ENCODE measurements around the gene EMX1. TPM values are rescaled to one million over a fixed set of nuclear protein-coding genes. Genes with fewer than 3 reads are reported as not detected.

The EMX1 gene
- total RNA-seq, 1 donor from 2014 or later: not detected

- Histone ChIP-seq H3K36me3 (peaks cover 10% of the 10 kb centered on the region), H3K27ac (no peak overlapping the region), H3K9me3 (no peaks in the 10 kb centered on the region), H3K27me3 (no peaks in the 10 kb centered on the region), H3K4me1 (no peaks in the 10 kb centered on the region), H3K4me3 (no peak overlapping the region)
- intact Hi-C loops (cut with DNase I): no loop called here
- ATAC-seq: no peak
- no peak for TF ChIP-seq CTCF (IDR thresholded peaks at IDR 0.05)
- DNase-seq: no peak
Observed at GRCh38 chr2:72984172-72984671, 66.9 kb downstream of the EMX1 start.

Other genes starting within 250 kb of the EMX1 start
- 35.2 TPM for gene EXOC6B, start 91.5 kb upstream of the EMX1 start, total RNA-seq
- 44.1 TPM for gene SPR, start 30.1 kb upstream of the EMX1 start, total RNA-seq
- gene SFXN5, start 154.2 kb downstream of the EMX1 start, total RNA-seq: 13.1 TPM
- 28.8 TPM for gene RAB11FIP5, start 195.4 kb downstream of the EMX1 start, total RNA-seq